NAMALWA (cell line): Measurements from ENCODE around the gene FHAD1.

Experiments
- DNase-seq: peaks from one replicate; pipeline ENCODE4 v3.0.0-alpha.2; 2015; ENCODE audit warnings: low spot score

The FHAD1 gene

DNA sequence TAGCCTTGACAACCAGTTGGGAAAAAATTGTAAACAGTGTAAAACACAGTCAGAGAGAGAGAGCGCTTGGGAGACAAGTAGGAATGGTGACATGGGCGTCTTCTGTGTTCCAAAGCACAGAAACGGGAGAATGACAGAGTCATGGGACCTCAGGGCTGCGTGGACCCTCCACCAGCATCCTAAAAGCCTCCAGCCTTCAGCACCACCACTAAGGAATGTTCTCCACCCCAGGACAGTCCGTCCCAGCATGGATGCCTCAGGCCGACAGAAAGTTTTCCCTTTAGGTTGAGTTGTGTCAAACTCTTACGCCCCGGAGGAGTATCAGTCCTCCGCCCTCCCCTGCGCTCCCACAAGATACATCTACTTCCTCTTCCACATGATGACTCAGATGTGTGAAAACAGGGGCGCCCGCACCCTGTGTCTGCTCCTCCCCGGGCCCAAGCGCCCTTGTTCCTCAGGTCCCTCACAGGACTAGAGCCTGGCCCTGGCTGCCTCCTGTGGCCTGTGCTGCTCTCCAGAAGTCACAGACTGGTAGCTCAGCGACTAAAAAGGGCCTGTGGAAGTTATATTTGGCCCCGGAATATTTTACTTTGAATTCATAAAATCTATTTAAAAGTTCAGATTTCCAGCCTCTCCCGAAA is 98.8 kb downstream of the FHAD1 start:
- DNase-seq: no peak

DNA sequence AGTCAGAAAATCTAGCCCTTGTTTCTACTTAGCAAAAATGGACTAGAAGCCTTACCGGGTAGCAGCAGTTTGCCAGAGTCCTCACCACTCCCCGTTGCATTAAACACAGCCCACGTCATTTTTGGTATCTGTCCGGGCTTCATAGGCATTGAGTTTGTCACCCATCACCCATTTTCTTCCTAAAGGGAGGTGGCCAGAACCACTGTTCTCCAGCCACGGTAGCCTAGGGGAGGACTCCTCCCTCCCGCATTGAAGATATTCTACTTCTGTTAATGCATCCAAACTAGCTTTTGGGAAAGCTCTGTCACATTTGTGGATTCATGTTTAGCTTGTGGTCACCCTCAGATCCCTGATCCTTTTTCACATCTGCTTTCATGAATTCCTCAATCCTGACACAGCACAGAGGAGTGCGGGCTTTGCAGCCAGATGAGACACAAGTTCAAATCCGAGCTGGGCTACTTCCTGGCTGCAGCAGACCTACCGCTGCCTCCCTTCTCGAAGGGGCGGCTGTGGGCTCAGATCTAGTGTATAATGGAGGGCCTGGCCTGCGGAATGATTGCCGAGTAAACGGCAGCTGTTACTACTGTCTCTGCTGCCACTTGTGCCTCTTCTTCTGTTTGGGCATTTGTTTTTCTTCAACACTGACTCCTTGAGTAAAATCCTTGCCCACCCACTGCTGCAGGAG is 99.5 kb downstream of the FHAD1 start:
- no peak for DNase-seq

DNA sequence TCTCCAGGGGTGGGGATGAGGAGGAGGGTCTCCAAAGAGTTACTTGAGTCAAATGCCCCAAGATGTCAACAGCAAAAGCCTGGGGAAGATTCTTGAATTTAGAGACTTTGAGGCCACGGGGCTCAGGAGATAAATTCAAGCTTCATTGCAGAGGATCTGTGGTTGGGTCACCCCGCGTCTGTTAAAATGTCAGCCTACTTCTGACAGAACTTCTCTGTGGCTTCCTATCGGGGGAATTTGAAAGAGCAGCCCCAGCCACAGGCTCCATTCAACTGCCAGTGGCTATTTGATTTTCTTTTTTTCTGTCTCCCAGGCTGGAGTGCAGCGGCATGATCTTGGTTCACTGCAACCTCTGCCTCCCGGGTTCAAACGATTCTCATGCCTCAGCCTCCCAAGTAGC is 100.2 kb downstream of the FHAD1 start:
- no peak for DNase-seq

DNA sequence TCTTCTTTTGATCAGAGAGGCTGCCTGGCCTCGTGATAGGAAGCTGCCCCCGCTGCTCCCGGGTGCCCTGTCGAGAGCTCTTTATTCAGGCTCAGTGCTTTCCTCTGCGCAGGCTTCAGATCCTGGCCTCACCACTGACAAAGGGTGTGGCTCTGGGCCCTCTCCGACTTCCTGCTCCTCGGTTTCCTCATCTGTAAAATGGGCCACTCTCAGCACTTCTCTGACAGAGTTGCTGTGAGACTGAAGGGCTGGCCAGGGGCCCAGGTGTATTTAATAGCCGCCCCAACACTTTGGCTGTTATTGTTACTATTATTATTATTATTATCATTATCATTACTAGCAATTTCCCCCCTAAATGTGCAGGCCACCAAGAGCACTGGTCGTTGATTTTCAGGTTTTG is 101.6 kb downstream of the FHAD1 start:
- no peak for DNase-seq

DNA sequence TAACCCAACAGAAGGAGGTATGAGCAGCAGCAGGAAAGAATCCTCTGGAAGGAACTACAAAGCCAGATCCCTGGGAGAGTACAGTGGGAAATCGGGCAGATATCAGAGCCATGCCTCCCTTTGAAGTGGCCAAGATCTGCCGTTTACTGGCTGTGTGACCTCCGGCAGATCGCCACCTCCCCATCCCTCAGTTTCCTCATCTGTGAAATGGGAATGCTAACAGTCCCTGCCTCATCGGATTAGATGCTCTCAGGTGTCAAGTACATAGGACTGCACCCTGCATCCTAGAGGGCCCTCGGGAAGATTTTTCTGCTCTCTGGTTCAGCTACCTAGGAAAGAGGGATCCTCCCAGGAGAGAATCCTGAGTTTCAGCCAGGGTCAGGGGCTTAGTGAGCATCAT is 102.1 kb downstream of the FHAD1 start:
- DNase-seq: no peak

DNA sequence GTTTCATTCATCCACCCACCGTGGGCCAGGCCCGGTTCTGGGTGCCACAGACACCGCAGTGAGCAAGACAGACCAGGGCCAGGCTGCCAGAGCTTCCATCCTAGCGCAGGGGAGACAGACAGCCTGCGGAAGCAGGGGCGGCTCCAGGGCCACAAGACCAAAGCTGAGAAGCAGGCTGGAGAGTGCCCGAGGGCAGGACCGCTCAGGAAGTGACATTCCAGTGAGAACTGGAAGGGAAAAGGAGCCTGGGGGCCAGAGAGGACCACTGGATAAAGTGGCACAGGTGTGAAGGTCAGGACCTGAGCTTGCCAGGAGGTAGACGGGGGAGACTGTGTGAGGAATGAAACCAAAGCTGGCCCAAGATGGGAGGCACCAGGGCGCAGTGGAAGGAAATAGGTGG is 103.1 kb downstream of the FHAD1 start:
- no peak for DNase-seq

DNA sequence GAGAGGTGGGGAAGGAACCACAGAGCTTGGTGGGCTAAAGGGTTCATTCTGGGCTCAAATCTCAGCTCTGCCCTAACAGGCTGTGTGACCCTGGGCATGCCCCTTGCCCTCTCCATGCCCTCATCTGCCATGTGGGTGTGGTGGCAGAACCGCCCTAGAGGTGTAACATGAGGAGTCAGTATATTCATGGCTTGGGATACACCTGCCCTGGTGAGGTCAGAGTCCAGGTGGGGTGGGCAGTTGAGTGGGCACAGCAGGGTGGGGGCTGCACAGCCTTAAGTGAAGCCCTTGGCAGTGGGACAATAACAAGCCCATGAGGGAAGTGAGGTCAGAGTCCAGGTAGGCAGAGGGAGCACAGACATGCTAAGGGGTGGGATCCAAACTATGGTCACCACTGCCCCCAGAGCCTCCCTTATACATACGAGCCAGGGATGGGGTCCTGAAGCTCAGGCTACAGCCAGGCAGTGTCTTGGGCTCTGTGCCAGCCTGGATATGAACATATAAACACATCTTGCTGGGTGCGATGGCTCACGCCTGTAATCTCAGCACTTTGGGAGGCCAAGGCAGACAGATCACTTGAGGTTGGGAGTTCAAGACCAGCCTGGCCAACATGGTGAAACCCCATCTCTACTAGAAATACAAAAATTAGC is 103.7 kb downstream of the FHAD1 start:
- no peak for DNase-seq

DNA sequence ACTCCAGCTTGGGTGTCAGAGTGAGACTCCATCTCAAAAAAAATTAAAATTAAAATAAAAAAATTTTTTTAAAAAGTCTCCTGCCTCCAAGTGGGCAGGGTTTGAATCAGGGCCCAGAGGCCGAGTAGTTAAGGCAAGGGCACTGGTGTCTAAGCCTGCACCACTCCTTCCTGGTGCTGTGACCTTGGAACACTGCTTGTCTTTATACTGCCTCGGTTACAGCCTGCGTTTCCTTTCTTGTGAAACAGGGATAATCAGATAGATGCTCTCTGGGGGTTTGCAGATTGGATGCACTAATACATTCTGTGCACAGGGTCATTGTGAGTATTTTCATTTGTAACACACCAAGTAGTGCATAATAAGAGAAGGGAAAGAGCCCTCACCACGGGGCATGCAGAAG is 104.3 kb downstream of the FHAD1 start:
- no peak for DNase-seq

DNA sequence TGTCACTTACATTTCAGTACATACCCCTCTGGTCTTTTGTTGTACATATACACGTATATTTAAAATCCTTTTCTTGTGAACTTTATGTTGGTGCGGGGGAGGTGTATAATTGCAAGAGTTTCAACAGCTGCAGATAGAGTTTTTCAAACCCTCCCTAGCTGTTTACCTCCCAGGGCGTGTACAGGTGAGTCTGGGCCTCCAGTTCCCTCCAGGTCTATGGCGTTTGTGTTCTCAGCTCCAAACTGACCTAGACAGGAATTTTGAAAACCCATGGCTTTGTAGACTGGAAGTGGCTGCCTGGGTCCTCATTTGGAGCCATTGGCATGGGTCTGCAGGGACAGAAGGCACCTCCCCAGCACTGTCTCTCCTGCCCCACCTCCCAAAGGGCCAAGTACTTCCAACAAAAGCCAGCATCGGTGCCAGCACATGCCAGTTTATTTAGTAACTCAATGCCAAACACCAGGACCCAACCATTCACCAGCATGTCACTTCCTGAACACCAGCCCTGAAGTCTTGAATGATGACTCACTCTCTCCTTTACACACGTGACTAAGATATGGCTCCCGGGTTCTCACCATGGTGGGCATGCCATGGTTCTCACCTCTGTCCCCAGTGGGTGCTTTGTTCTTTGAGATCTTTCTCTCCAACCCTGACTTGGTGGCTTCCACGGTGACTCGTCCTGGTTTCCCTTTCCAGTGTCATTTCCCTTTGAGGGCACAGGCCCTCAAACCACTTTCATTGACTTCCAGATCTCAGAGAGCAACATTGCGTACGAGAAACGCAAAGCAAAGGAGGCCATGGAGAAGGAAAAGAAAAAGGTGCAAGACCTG is 105.3 kb downstream of the FHAD1 start:
- no peak for DNase-seq

DNA sequence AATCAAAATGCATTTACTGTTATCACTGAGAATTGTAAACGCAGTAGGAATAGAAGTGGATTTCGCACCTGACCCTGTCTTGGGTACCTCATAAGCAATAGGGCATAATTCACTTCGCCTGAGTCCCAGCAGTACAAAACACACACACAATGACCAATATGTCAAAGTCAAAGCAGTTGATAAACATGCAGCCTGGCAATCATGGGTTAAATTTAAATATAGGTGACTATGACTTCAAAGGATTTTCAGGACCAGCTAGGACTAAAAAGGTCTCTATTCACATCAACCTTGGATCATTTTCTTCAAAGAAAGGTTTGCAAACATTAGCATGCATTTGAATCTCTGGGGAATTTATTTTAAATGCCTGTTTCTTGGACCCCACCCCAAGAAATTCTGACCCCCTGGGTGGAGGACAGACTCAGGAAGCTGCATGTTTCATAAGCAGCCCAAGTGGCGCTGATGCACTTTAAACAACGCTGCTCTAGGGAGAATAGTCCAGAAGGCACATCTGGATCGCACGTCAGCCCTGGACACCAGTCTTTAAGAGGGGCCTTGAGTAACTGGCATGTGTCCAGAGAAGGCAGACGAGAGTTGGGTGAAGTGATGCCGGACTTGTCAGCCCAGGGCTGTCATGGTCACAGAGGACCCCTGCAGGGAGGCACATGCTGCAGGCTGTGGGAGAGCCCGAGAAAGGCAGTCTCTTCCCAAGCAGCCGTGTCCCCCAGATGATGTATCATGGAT is 107.0 kb downstream of the FHAD1 start:
- DNase-seq: no peak

DNA sequence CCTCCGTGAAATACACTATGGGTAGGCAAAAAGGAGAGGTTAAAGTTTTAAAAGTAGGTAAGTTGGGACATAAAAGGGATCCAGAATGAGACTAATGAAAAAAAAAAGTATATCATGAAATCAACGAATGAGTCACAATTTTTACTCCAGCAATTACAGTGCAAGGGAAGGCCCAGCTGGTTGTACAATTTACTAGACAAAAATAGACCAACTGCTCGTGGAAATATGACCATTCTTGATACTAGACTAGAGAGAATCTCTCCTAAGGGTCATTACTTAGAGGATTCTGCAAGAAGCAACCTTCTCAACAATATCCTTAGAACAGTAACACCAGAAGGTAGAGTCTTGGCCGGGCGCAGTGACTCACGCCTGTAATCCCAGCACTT is 107.5 kb downstream of the FHAD1 start:
- no peak for DNase-seq

DNA sequence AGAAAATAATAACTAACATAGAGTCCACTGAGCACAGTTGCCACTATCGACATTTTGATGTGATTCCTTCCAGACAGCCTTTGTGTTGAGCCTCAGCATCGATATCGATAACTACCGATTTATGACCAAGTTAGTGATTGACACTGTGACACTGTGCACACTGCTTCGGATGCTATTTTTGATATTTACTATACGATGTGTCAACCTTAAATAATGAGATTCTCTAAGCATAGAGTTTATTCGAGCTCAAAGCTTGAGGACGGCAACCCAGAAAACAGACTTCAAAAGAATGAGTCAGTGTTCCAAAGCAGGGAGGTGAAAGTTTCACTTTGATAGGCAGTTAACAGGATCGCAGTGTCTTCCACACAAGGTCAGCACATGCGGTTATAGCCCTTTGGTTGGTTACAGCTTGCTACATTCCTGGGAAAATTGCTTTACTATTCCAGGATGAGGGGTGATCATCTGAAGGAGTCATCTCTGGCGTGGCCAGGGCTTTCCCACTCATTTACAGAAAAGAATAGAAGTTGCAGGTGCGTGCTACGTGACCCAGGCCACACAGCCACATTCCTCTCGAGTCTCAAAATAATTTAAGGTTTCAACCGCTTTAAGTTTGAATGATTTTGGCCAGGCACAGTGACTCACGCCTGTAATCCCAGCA is 109.1 kb downstream of the FHAD1 start:
- no peak for DNase-seq

DNA sequence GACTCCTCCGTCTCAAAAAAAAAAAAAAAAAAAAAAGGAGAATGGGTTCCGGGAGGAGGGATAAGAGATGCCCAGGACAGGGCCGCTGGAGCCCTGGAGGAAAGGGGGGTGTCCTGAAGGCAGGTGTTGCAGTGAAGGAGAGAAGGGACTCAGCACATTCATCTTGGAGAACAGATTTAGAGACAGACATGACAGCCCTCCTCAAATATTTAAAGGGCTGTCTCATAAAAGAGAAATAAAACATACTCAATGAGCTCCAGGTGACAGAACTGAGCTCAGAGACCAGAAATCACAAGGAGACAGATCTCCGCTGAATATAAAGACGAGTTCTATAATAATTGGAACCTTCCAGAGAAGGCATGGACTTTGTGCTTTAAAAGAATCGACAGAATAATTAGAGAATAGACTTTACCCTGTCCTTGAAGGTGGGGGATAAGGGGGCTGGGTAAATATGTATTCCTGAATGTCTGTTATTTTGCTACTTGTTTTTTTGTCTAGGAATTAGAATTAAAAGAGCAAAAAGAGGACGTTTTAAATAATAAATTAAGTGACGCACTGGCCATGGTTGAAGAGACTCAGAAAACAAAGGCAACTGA is 110.7 kb downstream of the FHAD1 start:
- DNase-seq: no peak

DNA sequence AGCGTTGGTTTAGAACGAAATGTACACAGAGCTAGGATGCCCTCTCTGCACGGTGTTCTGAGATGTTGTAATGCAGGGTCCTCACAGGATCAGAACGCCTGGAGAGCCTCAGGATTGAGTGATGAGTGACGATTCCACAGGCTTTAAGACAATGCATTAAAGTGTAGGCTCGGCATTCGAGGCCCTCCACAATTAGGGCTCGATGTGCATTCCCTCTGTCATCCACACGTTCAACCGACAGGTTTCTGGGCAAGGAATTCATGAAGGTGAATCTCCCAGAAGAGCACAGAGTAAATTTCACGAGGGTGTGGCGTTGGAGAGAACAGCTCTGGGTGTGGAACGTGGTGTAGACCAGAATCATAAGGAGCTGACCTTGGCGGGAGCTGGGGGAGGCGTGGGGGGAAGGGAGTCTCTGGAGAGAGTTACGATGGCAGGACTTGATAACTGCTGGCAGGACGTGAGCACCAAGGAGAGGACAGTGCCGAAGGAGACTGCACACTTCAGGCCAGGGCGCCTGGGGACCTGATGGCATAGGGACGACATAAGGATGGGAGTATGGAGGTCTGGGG is 111.6 kb downstream of the FHAD1 start:
- no peak for DNase-seq

DNA sequence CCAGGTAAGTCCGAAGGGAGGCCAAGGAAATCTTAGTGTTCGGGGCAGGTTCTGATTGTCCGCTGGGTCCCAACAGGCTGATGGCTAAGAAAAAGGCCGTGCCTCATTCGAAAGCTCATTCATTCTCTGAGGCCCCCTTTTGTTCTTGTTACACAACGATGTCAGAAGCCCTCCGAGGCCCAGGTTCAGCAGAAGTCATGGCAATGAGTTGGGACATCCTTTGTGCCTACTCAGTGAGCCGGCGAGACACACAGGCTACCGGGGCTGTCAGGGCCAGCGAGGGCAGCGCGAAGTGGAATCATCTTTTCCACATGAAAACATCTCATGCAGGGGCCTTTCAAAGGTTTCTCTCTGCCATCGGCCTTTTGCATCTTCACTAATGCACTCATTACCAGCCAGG is 113.7 kb downstream of the FHAD1 start:
- no peak for DNase-seq

DNA sequence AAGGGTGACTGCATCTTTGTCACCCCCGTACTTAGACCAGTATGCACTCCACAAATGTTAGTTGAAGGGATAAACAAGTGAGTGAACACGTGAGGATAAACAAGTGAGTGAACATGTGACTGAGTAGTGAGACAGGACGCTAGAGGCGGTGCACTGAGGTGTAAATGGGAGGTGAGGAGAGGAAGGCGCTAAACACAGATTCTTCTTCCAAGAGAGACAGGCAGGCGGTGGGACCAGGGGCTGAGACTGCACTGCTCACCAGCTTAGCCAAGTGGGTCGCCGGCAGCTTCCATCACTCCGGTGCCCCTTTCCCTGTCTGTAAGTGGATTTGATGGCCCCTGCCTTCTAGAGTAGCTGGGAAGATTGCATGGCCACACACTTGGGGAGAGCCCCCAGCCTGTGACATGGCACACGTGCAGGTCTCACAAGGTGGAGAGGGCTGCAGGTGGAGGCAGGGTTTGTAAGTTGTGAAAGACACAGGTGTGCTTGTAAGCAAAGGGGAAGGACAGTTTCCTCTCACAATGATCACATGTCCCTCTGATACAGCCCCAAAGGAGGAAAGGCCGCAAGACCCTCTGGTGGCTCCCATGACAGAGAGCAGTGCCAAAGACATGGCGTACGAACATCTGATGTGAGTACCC is 115.2 kb downstream of the FHAD1 start:
- DNase-seq: no peak

DNA sequence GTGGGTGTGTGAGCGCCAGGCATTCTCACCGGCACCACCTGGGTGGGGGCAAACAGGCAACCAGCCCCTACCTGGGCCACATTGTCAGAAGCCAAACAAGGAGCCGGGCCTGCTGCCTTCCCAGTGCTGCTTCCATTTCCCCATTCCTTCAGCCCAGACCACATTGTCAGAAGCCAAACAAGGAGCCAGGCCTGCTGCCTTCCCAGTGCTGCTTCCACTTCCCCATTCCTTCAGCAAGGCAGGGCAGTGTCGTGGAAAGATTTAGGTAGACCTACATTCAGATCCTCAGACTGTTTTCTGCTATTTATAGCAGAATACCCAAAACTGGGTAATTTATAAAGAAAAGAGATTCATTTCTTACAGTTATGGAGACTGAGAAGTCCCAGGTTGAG is 115.7 kb downstream of the FHAD1 start:
- no peak for DNase-seq

DNA sequence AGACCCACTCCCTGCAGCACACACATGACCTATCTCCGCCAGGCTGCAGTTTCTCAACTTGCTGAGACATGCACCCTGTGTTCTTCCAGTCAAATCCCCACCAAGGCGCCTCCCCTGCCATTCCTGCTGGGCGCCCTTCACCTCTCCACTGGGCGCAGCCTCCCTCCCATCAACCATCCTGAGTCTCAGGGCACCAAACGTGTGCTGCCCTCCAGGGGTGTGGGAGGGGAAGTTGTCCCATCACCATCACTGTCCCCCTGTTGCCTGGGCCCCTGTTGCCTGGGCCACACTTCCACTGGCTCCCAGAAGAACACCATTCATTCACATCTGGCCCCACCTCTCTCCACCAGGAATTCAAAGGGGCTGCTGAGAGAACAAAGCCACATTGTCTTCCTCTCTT is 117.7 kb downstream of the FHAD1 start:
- no peak for DNase-seq

DNA sequence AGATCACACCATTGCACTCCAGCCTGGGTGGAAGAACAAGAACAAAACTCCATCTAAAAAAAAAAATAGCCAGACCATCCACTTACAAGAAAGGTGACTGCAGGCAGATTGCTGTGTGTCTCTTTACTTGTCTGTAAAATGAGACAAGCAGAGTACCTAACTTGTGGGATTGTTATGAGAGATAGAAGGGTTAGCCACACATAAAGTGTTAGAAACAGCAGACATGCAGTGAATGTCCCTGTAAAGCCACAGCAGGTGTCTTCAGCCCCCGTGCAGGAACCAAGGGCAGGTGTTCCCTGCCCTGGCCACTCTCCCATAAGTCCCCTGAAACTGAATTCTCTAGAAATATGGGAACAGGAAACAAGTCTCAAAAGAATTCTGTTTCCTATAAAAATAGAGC is 121.9 kb downstream of the FHAD1 start:
- DNase-seq: no peak

DNA sequence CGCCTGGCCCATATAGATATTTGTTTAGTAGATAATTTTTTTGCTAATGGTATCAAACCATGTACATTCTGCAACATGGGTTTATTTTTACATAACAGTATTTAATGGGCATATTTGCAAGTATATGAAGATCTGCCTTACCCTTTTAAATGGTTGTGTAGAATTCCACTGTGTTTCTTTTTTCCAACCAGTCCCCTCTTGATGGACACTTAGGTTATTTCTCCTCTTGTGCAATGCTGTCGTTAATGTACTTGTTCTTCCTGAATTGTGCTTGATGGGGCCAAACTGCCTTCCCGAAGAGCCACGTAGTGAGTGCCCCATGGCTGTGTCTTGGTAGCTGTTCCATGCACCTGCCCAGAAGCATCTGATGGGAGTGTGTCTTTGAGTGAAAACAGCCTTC is 123.2 kb downstream of the FHAD1 start:
- no peak for DNase-seq
